Renal cortical epithelial cell (primary cell): ENCODE measurements around the gene HDAC3. TPM values are rescaled to one million over a fixed set of nuclear protein-coding genes. Genes with fewer than 3 reads are reported as not detected.
"Not testable (repeated sequence)": the region's sequence is repeated elsewhere in the genome, so short reads cannot be mapped to it uniquely, and the experiment has no call there.

Source experiments
- DNase-seq: peaks from one replicate; pipeline ENCODE4 v3.0.0-alpha.2; 2011; ENCODE audit warnings: low read depth
- total RNA-seq: library from RNA; depleted of rRNA; stranded (reverse); fragments of >200 nt; gene quantifications from 2 replicates; pipeline ENCODE4 v1.2.3, GENCODE V29; 2014

HDAC3 gene
- total RNA-seq, 1 donor from 2014 or later = 50.2 TPM

GRCh38 chr5:141634720-141635119 lies 1.9 kb downstream of the HDAC3 start:
- no peak for DNase-seq

GRCh38 chr5:141633871-141634561 lies 2.6 kb downstream of the HDAC3 start:
- no peak for DNase-seq

- no peak for DNase-seq
These were observed 4.0 kb downstream of the HDAC3 start for GRCh38 chr5:141632650-141633049.

GRCh38 chr5:141630570-141631140 lies 6.0 kb downstream of the HDAC3 start:
- DNase-seq = no peak

GRCh38 chr5:141628175-141628788 lies 8.4 kb downstream of the HDAC3 start:
- no peak for DNase-seq

- DNase-seq = no peak
These were observed 13.0 kb downstream of the HDAC3 start for GRCh38 chr5:141623611-141624010.

- no peak for DNase-seq
These were observed 13.5 kb downstream of the HDAC3 start for GRCh38 chr5:141623186-141623585.

GRCh38 chr5:141618804-141619554 lies 17.7 kb downstream of the HDAC3 start, which contains the start of gene DIAPH1:
Gene DIAPH1 (minus strand): TSS chr5:141619000. CDS start chr5:141618914, 86 bp downstream.
- DNase-seq = peak; percentile 83

- DNase-seq = peak; percentile 71
These were observed 18.4 kb downstream of the HDAC3 start for GRCh38 chr5:141618030-141618803.

- DNase-seq = peak; percentile 41
These were observed 19.0 kb downstream of the HDAC3 start for GRCh38 chr5:141617682-141618029.

GRCh38 chr5:141617128-141617527 lies 19.5 kb downstream of the HDAC3 start:
- no peak for DNase-seq

- no peak for DNase-seq
These were observed 20.5 kb downstream of the HDAC3 start for GRCh38 chr5:141615991-141616720.

GRCh38 chr5:141613344-141613743 lies 23.3 kb downstream of the HDAC3 start:
- DNase-seq = no peak

- peak; percentile 71 for DNase-seq
These were observed 25.4 kb downstream of the HDAC3 start for GRCh38 chr5:141611289-141611688.

GRCh38 chr5:141609921-141610320 lies 26.7 kb downstream of the HDAC3 start:
- not testable (repeated sequence) for DNase-seq

GRCh38 chr5:141609044-141609443 lies 27.6 kb downstream of the HDAC3 start:
- no peak for DNase-seq

- peak; percentile 94 for DNase-seq
These were observed 28.1 kb downstream of the HDAC3 start for GRCh38 chr5:141608557-141608956.

GRCh38 chr5:141608046-141608445 lies 28.6 kb downstream of the HDAC3 start:
- DNase-seq = no peak

- DNase-seq = no peak
These were observed 30.9 kb downstream of the HDAC3 start for GRCh38 chr5:141605523-141606277.
